Activated naive CD8-positive, alpha-beta T cell treated with anti-CD3 and anti-CD28 coated beads, Interleukin-2, amount 50 U/mL, for 16 hours (primary cell): ENCODE data around the gene TBCC.

Experiments
- DNase-seq: peaks from one replicate; pipeline ENCODE4 v3.0.0-alpha.2; 2020; ENCODE audit warnings: low read depth, low spot score

The TBCC gene

GRCh38 chr6:42696526-42697267 is 49.2 kb downstream of the TBCC start:
- no peak for DNase-seq

- no peak for DNase-seq
Observed at GRCh38 chr6:42694586-42694985, 51.3 kb downstream of the TBCC start.
